ENCODE results near the gene SH3RF1. TPM values are rescaled to one million over a fixed set of nuclear protein-coding genes. Genes with fewer than 3 reads are reported as not detected.

SH3RF1 gene
- polyA plus RNA-seq, 2 donors: 1.8 to 3.1 TPM

DNA sequence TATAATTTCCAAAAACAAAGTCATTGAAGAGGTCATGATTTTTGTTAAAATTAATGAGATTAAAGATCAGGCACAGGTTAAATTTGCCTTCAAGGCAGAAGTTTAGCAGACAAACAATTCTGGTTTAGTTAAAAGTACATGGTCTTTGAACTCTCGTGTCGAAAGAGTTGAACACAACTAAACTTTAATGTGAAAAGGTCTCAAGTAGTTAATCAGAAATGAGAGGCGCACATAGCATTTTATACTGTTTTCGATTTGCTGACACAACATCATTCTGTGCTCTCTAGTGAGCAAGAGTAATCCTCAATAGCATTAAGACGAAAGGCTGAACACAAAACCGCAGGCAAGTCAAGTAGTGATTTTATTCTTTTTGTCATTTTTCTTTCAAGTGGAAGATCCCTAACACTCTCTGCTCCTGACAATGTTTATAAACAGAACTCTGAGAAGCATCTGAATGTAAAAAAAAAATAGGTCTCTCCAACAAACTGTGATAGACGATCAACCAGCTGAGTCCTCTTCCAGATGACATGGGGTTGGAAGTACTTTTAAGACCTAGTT is 49.8 kb downstream of the SH3RF1 start:
- 78 to 82% methylated on average over 7 of the region's 7 CpGs for WGBS, 2 donors
- no peaks in the 10 kb centered on the region for H3K4me1 ChIP-seq (ENCODE audit: control insufficient read depth in 2 of 2, insufficient read depth in 2 of 2, low read length in 1 of 2)
- H3K27me3 ChIP-seq (ENCODE audit: control insufficient read depth in 1 of 2, insufficient read depth in 2 of 2, low read length in 2 of 2): no peaks in the 10 kb centered on the region
- no peak overlapping the region for H3K27ac ChIP-seq (ENCODE audit: low read depth in 2 of 2, low read length in 1 of 2)
- no peaks in the 10 kb centered on the region for H3K9me3 ChIP-seq (ENCODE audit: control insufficient read depth in 2 of 2, insufficient read depth in 1 of 2, low read depth in 1 of 2, low read length in 1 of 2)
- H3K36me3 ChIP-seq (ENCODE audit: control insufficient read depth in 2 of 2, insufficient read depth in 2 of 2, low read length in 1 of 2): no peaks in the 10 kb centered on the region
- H3K4me3 ChIP-seq (ENCODE audit: low read depth in 1 of 2, low read length in 2 of 2): no peak overlapping the region

DNA sequence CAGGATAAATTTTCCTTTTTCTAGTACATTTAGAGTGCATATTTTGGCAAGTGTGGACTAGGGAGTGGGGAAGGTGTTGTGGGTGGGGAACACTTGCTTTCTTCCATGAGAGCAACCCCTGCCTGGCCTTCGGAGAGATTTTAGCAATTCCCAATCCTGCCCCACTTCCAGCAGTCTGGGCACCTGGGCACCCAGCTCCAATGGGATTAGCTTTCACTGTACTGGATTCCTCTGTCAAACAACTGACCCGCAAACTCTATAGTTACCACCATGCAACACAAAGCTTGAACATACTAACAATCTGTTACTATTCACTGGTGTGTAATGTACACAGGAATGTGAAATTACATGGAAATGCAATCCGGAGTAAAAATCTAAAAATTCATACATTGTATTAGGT is 50.3 kb downstream of the SH3RF1 start:
- 96 to 98% methylated on average over 3 of the region's 3 CpGs for WGBS, 2 donors
- no peak overlapping the region for H3K4me3 ChIP-seq (ENCODE audit: low read depth in 1 of 2, low read length in 2 of 2)
- H3K27me3 ChIP-seq (ENCODE audit: control insufficient read depth in 1 of 2, insufficient read depth in 2 of 2, low read length in 2 of 2): no peaks in the 10 kb centered on the region
- H3K27ac ChIP-seq (ENCODE audit: low read depth in 2 of 2, low read length in 1 of 2): no peak overlapping the region
- H3K9me3 ChIP-seq (ENCODE audit: control insufficient read depth in 2 of 2, insufficient read depth in 1 of 2, low read depth in 1 of 2, low read length in 1 of 2): no peaks in the 10 kb centered on the region
- no peaks in the 10 kb centered on the region for H3K4me1 ChIP-seq (ENCODE audit: control insufficient read depth in 2 of 2, insufficient read depth in 2 of 2, low read length in 1 of 2)
- no peaks in the 10 kb centered on the region for H3K36me3 ChIP-seq (ENCODE audit: control insufficient read depth in 2 of 2, insufficient read depth in 2 of 2, low read length in 1 of 2)

DNA sequence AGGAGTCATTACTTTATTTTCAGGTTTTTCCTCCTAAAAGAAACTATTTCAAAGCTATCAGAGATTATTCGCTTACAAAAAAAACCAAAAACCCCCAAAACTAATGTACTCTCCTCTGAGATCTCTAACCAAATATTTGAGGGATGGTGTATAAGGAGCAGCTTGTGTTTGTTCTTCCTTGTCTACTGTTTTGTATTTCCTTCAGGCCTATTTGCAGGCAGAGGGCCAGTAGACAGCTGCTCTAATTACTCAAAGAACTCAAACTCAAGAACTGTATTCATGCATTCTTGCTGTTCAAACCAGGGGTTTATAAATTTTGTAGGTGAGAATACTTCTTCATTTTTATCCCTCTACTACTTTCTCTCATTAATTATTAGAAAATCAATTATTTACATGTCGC is 51.3 kb downstream of the SH3RF1 start:
- Histone ChIP-seq H3K9me3 (ENCODE audit: control insufficient read depth in 2 of 2, insufficient read depth in 1 of 2, low read depth in 1 of 2, low read length in 1 of 2) (no peaks in the 10 kb centered on the region), H3K4me1 (ENCODE audit: control insufficient read depth in 2 of 2, insufficient read depth in 2 of 2, low read length in 1 of 2) (no peaks in the 10 kb centered on the region), H3K36me3 (ENCODE audit: control insufficient read depth in 2 of 2, insufficient read depth in 2 of 2, low read length in 1 of 2) (no peaks in the 10 kb centered on the region), H3K27me3 (ENCODE audit: control insufficient read depth in 1 of 2, insufficient read depth in 2 of 2, low read length in 2 of 2) (no peaks in the 10 kb centered on the region), H3K27ac (ENCODE audit: low read depth in 2 of 2, low read length in 1 of 2) (no peak overlapping the region), H3K4me3 (ENCODE audit: low read depth in 1 of 2, low read length in 2 of 2) (no peak overlapping the region)
- WGBS, 2 donors: 73 to 75% methylated on average over 2 of the region's 2 CpGs

DNA sequence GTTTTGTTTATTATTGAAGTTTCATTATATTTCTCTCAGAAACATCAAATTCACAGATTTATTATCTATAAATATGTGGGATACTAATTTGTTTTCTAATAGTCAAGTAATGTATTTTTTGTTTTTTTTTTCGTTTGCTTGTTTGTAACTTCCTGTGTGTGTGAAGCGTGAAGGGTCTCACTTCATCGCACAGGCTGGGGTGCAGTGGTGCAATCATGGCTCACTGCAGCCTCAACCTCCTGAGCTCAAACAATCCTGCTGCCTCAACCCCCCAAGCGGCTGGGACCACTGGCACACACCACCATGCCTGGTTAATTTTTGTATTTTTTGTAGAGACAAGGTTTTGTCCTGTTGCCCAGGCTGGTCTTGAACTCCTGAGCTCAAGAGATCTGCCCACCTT is 55.1 kb downstream of the SH3RF1 start:
- H3K4me3 ChIP-seq (ENCODE audit: low read depth in 1 of 2, low read length in 2 of 2): no peak overlapping the region
- no peak overlapping the region for H3K27ac ChIP-seq (ENCODE audit: low read depth in 2 of 2, low read length in 1 of 2)
- no peaks in the 10 kb centered on the region for H3K27me3 ChIP-seq (ENCODE audit: control insufficient read depth in 1 of 2, insufficient read depth in 2 of 2, low read length in 2 of 2)
- H3K4me1 ChIP-seq (ENCODE audit: control insufficient read depth in 2 of 2, insufficient read depth in 2 of 2, low read length in 1 of 2): no peaks in the 10 kb centered on the region
- H3K9me3 ChIP-seq (ENCODE audit: control insufficient read depth in 2 of 2, insufficient read depth in 1 of 2, low read depth in 1 of 2, low read length in 1 of 2): no peaks in the 10 kb centered on the region
- 79 to 80% methylated on average over 4 of the region's 4 CpGs for WGBS, 2 donors
- no peaks in the 10 kb centered on the region for H3K36me3 ChIP-seq (ENCODE audit: control insufficient read depth in 2 of 2, insufficient read depth in 2 of 2, low read length in 1 of 2)

DNA sequence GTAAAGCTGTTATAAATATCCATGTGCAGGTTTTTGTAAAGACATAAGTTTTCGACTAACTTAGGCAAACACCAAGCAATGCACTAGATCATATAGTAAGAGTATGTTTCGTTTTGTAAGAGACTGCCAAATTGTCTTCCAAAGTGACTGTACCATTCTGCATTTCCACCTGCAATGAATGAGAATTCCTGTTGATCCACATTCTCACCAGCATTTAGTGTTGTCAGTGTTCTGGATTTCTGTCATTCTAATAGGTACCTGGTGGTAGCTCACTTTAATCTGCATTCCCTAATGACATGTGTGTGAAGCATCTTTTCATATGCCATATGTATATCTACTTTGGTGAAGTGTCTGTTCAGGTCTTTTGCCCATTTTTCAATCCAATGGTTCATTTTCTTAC is 57.8 kb downstream of the SH3RF1 start:
- no peaks in the 10 kb centered on the region for H3K9me3 ChIP-seq (ENCODE audit: control insufficient read depth in 2 of 2, insufficient read depth in 1 of 2, low read depth in 1 of 2, low read length in 1 of 2)
- no peaks in the 10 kb centered on the region for H3K36me3 ChIP-seq (ENCODE audit: control insufficient read depth in 2 of 2, insufficient read depth in 2 of 2, low read length in 1 of 2)
- 89 to 93% methylated on average over 2 of the region's 2 CpGs for WGBS, 2 donors
- no peaks in the 10 kb centered on the region for H3K4me1 ChIP-seq (ENCODE audit: control insufficient read depth in 2 of 2, insufficient read depth in 2 of 2, low read length in 1 of 2)
- H3K27me3 ChIP-seq (ENCODE audit: control insufficient read depth in 1 of 2, insufficient read depth in 2 of 2, low read length in 2 of 2): no peaks in the 10 kb centered on the region
- no peak overlapping the region for H3K27ac ChIP-seq (ENCODE audit: low read depth in 2 of 2, low read length in 1 of 2)
- H3K4me3 ChIP-seq (ENCODE audit: low read depth in 1 of 2, low read length in 2 of 2): no peak overlapping the region

DNA sequence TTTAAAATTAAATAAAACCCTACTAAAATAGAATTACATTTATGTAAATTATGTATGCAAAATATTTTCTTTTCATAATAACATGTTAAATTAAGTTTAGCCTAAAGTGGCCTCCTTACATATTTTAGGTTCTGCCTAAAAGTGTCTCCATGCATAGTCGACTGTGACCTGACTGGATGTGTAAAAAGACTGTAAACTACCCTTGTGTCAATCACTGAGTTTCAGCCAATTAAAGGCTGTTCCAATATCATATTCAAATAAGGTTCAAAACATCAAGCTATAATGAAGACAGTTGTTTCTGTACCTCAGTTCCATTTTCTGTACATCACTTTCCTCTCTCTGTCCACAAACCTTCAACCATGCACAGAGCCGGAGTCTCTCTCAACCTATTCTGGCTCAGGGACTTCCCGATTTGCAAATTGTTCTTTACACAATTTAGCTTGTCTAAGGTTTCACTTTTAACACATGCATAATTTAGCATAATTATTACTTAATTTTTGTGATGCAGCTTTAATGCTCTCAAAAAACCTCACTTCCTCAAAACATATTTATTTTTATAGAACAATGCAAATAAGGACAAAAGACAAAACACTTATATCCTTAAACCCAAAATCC is 60.1 kb downstream of the SH3RF1 start:
- H3K4me3 ChIP-seq (ENCODE audit: low read depth in 1 of 2, low read length in 2 of 2): no peak overlapping the region

DNA sequence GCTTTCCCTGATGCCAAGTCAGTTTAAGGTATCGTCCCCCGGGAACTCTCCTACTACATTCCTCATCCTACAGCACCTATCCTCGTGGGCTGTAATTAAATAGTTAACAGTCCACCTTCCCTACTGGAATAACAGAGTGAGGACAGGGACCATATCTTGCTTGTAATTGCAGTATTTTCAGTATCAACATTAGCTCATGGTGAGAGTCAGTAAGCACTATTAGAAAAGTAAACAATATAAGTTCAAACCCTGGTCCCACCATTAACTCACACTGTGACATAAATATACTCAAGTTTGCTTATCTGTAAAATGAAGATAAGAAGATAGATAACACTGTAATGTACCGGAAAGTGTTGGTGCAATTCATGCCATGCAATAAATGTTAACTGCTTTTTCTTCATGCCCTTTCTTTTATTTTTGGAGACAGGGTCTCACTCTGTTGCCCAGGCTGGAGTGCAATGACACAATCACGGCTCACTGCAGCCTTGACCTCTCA is 61.3 kb downstream of the SH3RF1 start:
- no peak overlapping the region for H3K4me3 ChIP-seq (ENCODE audit: low read depth in 1 of 2, low read length in 2 of 2)
- H3K4me1 ChIP-seq (ENCODE audit: control insufficient read depth in 2 of 2, insufficient read depth in 2 of 2, low read length in 1 of 2): no peaks in the 10 kb centered on the region
- H3K27me3 ChIP-seq (ENCODE audit: control insufficient read depth in 1 of 2, insufficient read depth in 2 of 2, low read length in 2 of 2): no peaks in the 10 kb centered on the region
- H3K36me3 ChIP-seq (ENCODE audit: control insufficient read depth in 2 of 2, insufficient read depth in 2 of 2, low read length in 1 of 2): no peaks in the 10 kb centered on the region
- H3K27ac ChIP-seq (ENCODE audit: low read depth in 2 of 2, low read length in 1 of 2): no peak overlapping the region
- H3K9me3 ChIP-seq (ENCODE audit: control insufficient read depth in 2 of 2, insufficient read depth in 1 of 2, low read depth in 1 of 2, low read length in 1 of 2): no peaks in the 10 kb centered on the region
- 77 to 93% methylated on average over 5 of the region's 5 CpGs for WGBS, 2 donors

More for the DNA sequence above, 60.1 kb downstream of the SH3RF1 start:
- Histone ChIP-seq H3K4me1 (ENCODE audit: control insufficient read depth in 2 of 2, insufficient read depth in 2 of 2, low read length in 1 of 2) (no peaks in the 10 kb centered on the region), H3K9me3 (ENCODE audit: control insufficient read depth in 2 of 2, insufficient read depth in 1 of 2, low read depth in 1 of 2, low read length in 1 of 2) (no peaks in the 10 kb centered on the region), H3K27ac (ENCODE audit: low read depth in 2 of 2, low read length in 1 of 2) (no peak overlapping the region), H3K36me3 (ENCODE audit: control insufficient read depth in 2 of 2, insufficient read depth in 2 of 2, low read length in 1 of 2) (no peaks in the 10 kb centered on the region), H3K27me3 (ENCODE audit: control insufficient read depth in 1 of 2, insufficient read depth in 2 of 2, low read length in 2 of 2) (no peaks in the 10 kb centered on the region)
- 87 to 90% methylated on average over 3 of the region's 3 CpGs for WGBS, 2 donors

DNA sequence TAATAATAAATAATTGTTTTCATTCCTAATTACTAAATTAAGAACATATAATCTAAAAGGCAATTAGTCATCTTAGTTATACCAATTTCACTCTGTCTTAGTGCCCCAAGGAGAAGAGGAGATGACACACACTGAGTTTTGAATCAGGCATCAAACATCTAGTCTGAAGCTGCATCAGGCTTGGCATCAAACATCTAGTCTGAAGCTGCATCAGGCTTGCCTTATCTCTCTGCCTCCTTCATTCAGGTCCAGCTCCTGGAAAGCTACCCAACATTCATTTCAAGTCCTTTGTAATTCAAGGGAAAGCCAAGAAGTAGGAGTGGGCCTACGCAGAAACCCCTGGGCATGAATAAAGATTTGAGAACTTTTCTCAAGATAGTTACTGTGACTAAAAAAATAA is 62.2 kb downstream of the SH3RF1 start:
- no peak overlapping the region for H3K4me3 ChIP-seq (ENCODE audit: low read depth in 1 of 2, low read length in 2 of 2)
- WGBS, 2 donors: 95 to 98% methylated on average over 1 of the region's 1 CpG

DNA sequence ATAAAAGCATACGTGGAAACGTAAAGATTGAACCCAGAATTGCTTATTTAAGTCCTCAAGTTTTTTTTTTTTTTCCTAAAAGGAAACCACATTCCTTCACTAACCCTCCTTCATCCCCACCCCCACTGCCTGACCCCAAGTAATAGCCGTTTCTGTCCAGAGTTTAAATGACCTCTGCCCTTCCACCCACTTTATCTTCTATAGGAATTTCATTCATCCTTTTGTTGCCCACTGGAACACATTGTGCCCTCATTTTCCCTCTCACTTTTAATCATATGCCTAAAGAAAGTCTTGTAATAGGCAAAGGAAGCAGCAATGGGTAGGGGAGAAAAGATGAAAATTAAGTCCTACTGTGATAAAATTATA is 62.7 kb downstream of the SH3RF1 start:
- Histone ChIP-seq H3K4me1 (ENCODE audit: control insufficient read depth in 2 of 2, insufficient read depth in 2 of 2, low read length in 1 of 2) (no peaks in the 10 kb centered on the region), H3K36me3 (ENCODE audit: control insufficient read depth in 2 of 2, insufficient read depth in 2 of 2, low read length in 1 of 2) (no peaks in the 10 kb centered on the region)
- 73 to 85% methylated on average over 3 of the region's 3 CpGs for WGBS, 2 donors

More for the DNA sequence above, 62.2 kb downstream of the SH3RF1 start:
- Histone ChIP-seq H3K36me3 (ENCODE audit: control insufficient read depth in 2 of 2, insufficient read depth in 2 of 2, low read length in 1 of 2) (no peaks in the 10 kb centered on the region), H3K27me3 (ENCODE audit: control insufficient read depth in 1 of 2, insufficient read depth in 2 of 2, low read length in 2 of 2) (no peaks in the 10 kb centered on the region), H3K4me1 (ENCODE audit: control insufficient read depth in 2 of 2, insufficient read depth in 2 of 2, low read length in 1 of 2) (no peaks in the 10 kb centered on the region), H3K27ac (ENCODE audit: low read depth in 2 of 2, low read length in 1 of 2) (no peak overlapping the region), H3K9me3 (ENCODE audit: control insufficient read depth in 2 of 2, insufficient read depth in 1 of 2, low read depth in 1 of 2, low read length in 1 of 2) (no peaks in the 10 kb centered on the region)

DNA sequence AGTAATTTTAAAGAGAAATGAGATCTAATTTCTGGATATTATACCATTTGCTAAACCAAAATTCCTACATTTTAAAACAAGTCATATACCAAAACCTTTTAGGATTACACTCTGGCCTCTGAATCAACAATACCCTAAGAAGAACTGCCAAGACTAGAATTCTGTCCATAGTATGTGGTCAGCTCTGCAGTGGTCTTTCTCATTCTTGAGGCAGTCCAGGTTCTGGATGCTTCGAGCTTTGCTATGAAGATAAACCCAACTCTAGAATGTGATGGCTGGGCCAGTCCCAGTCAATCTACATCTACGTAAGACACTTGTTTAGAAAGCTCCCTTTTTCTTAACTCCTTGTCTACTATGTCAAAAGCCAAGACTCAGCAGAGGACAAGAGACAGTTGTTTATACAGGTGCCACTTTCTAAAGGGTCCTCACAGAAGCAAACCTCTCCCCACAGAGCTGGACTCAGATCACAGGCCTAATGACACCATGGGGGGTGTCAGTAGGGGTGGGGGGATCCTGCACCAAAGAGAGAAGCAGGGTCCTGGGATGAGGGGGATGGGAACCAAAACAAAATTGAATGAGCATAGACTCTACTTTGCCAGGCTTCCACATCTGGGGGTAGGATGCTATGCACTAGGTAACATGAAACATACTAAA is 63.2 kb downstream of the SH3RF1 start:
- no peak overlapping the region for H3K4me3 ChIP-seq (ENCODE audit: low read depth in 1 of 2, low read length in 2 of 2)
- H3K27ac ChIP-seq (ENCODE audit: low read depth in 2 of 2, low read length in 1 of 2): no peak overlapping the region
- H3K36me3 ChIP-seq (ENCODE audit: control insufficient read depth in 2 of 2, insufficient read depth in 2 of 2, low read length in 1 of 2): no peaks in the 10 kb centered on the region
- H3K27me3 ChIP-seq (ENCODE audit: control insufficient read depth in 1 of 2, insufficient read depth in 2 of 2, low read length in 2 of 2): no peaks in the 10 kb centered on the region
- WGBS, 2 donors: 90 to 92% methylated on average over 2 of the region's 2 CpGs
- H3K4me1 ChIP-seq (ENCODE audit: control insufficient read depth in 2 of 2, insufficient read depth in 2 of 2, low read length in 1 of 2): no peaks in the 10 kb centered on the region
- no peaks in the 10 kb centered on the region for H3K9me3 ChIP-seq (ENCODE audit: control insufficient read depth in 2 of 2, insufficient read depth in 1 of 2, low read depth in 1 of 2, low read length in 1 of 2)

More for the DNA sequence above, 62.7 kb downstream of the SH3RF1 start:
- Histone ChIP-seq H3K4me3 (ENCODE audit: low read depth in 1 of 2, low read length in 2 of 2) (no peak overlapping the region), H3K9me3 (ENCODE audit: control insufficient read depth in 2 of 2, insufficient read depth in 1 of 2, low read depth in 1 of 2, low read length in 1 of 2) (no peaks in the 10 kb centered on the region), H3K27me3 (ENCODE audit: control insufficient read depth in 1 of 2, insufficient read depth in 2 of 2, low read length in 2 of 2) (no peaks in the 10 kb centered on the region), H3K27ac (ENCODE audit: low read depth in 2 of 2, low read length in 1 of 2) (no peak overlapping the region)
